T-cell (primary cell): ENCODE results near the gene PRDX3. TPM values are rescaled to one million over a fixed set of nuclear protein-coding genes. Genes with fewer than 3 reads are reported as not detected.
"Not testable (repeated sequence)": the region's sequence is repeated elsewhere in the genome, so short reads cannot be mapped to it uniquely, and the experiment has no call there.

Source experiments
- ATAC-seq, 4 experiments: fragments of 200-7000 bp in 3 of 4; fragments of 150-1000 bp in 1 of 4; cut with Tn5 transposase; replicated peaks in 1 of 4; 1 replicate in 3 of 4; 2 replicates in 1 of 4; pipeline ENCODE4 v1.10.0; 2021; ENCODE audit warnings: moderate library complexity in 3 of 4, mild to moderate bottlenecking in 2 of 4, moderate number of reproducible peaks in 1 of 4
- CTCF ChIA-PET, 2 donors: fragments of 300-600 bp; sonication (Branson Sonifier 250); formaldehyde crosslinking; loops; one replicate each; lab custom pipeline; 2022; ENCODE audit warnings: antibody characterized with exemption in 2 of 2; lab: Charles Lee
- POLR2A ChIA-PET, 2 donors: fragments of 300-600 bp; sonication (Branson Sonifier 250); formaldehyde crosslinking; loops; one replicate each; lab custom pipeline; 2022; ENCODE audit warnings: antibody characterized with exemption in 2 of 2; lab: Charles Lee
- DNase-seq, 35 experiments: peaks; one replicate each; pipeline versions ENCODE4 v3.0.0 to v3.0.0-alpha.2; 2013 to 2023
- H3K27ac ChIP-seq: one replicate; pipeline ENCODE4 v1.5.1; 2013; ENCODE audit warnings: low read length
- H3K27me3 ChIP-seq, 2 experiments: replicated peaks in 1 of 2; 1 replicate in 1 of 2; 2 replicates in 1 of 2; pipeline versions ENCODE4 v1.6.1 to v1.7.0; 2013; ENCODE audit warnings: low read length in 1 of 2, mixed read lengths in 1 of 2; ENCODE audit not compliant: control insufficient read depth in 2 of 2, insufficient read depth in 2 of 2; ENCODE audit errors: extremely low read depth in 1 of 2
- H3K36me3 ChIP-seq, 2 donors: 1 replicate in 1 of 2; 2 replicates in 1 of 2; pipeline versions ENCODE4 v1.6.1 to v1.7.0; 2013; ENCODE audit warnings: low read length in 1 of 2; ENCODE audit not compliant: control insufficient read depth in 2 of 2, insufficient read depth in 1 of 2; ENCODE audit errors: extremely low read depth in 1 of 2
- H3K4me1 ChIP-seq, 2 experiments: 1 replicate in 1 of 2; 2 replicates in 1 of 2; pipeline versions ENCODE4 v1.6.1 to v1.7.0; 2013; ENCODE audit warnings: low read length in 2 of 2, mixed read lengths in 1 of 2; ENCODE audit not compliant: insufficient read depth in 2 of 2, control insufficient read depth in 1 of 2; ENCODE audit errors: extremely low read depth in 1 of 2
- H3K4me3 ChIP-seq, 2 donors: 1 replicate in 1 of 2; 2 replicates in 1 of 2; pipeline versions ENCODE4 v1.5.1 to v1.7.0; 2013; ENCODE audit warnings: mild to moderate bottlenecking in 2 of 2, low read length in 1 of 2, moderate library complexity in 1 of 2; ENCODE audit not compliant: control insufficient read depth in 1 of 2; ENCODE audit errors: extremely low read depth in 1 of 2
- H3K9me3 ChIP-seq: 2 replicates; pipeline ENCODE4 v1.7.0; 2013
- H3K27ac Mint-ChIP-seq, 2 donors: one replicate each; pipeline ENCODE4 v1.8.0; 2020 to 2021; ENCODE audit warnings: mild to moderate bottlenecking in 2 of 2, mixed read lengths in 2 of 2
- H3K27me3 Mint-ChIP-seq, 2 donors: one replicate each; pipeline ENCODE4 v1.8.0; 2021 to 2022; ENCODE audit warnings: mixed read lengths in 2 of 2
- H3K36me3 Mint-ChIP-seq: one replicate; pipeline ENCODE4 v1.8.0; 2021; ENCODE audit warnings: mixed read lengths
- H3K4me1 Mint-ChIP-seq, 3 donors: one replicate each; pipeline ENCODE4 v1.8.0; 2020 to 2022; ENCODE audit warnings: mixed read lengths in 3 of 3, mild to moderate bottlenecking in 1 of 3
- H3K4me3 Mint-ChIP-seq, 3 donors: one replicate each; pipeline ENCODE4 v1.8.0; 2020 to 2022; ENCODE audit warnings: mild to moderate bottlenecking in 3 of 3, mixed read lengths in 3 of 3, moderate library complexity in 3 of 3
- H3K9me3 Mint-ChIP-seq, 3 donors: one replicate each; pipeline ENCODE4 v1.8.0; 2020 to 2022; ENCODE audit warnings: mixed read lengths in 3 of 3
- WGBS: methylation state at CpG from one replicate; pipeline ENCODE4 v1.1.5; 2013; ENCODE audit warnings: missing lambda C conversion rate; ENCODE audit not compliant: insufficient coverage; 5-methylcytosine and 5-hydroxymethylcytosine counted together
- total RNA-seq, 35 experiments: library from RNA in 6 of 35; stranded (reverse) in 6 of 35; fragments of 120-200 nt in 1 of 35; gene quantifications; one replicate each; pipeline versions ENCODE4 v1.2.1 to v1.2.4 and lab custom pipeline; 2013 to 2026

PRDX3 gene
- total RNA-seq, 5 donors from 2014 or later (not counting 1 experiment from before 2014, with no cell fraction given), result 15.7 to 36.2 (median 34.7) TPM

GRCh38 chr10:119153041-119153440 lies 25.6 kb downstream of the PRDX3 start:
- Histone ChIP-seq H3K4me1 (no peaks in the 10 kb centered on the region), H3K36me3 (peaks cover 18 to 60% of the 10 kb centered on the region in 2 donors), H3K9me3 (no peaks in the 10 kb centered on the region), H3K4me3 (no peak overlapping the region), H3K27ac (no peak overlapping the region), H3K27me3 (no peaks in the 10 kb centered on the region)
- ATAC-seq, result no peak
- H3K4me3 Mint-ChIP-seq, result no peak overlapping the region
- 100% methylated on average over 2 of the region's 5 CpGs for WGBS
- H3K36me3 Mint-ChIP-seq, result peaks cover 39% of the 10 kb centered on the region
- H3K4me1 Mint-ChIP-seq, result no peaks in the 10 kb centered on the region
- H3K27ac Mint-ChIP-seq, result no peak overlapping the region
- no peaks in the 10 kb centered on the region for H3K9me3 Mint-ChIP-seq
- DNase-seq, result no peak
- no peaks in the 10 kb centered on the region for H3K27me3 Mint-ChIP-seq
- ChIA-PET POLR2A (no interaction called here), CTCF (interaction anchor here in 1 of 2 donors (0.9 kb wide), 1 partner anchor 45 kb away, joined by 3 read pairs; no protein-coding TSS in a partner anchor)

GRCh38 chr10:119151601-119152000 lies 27.0 kb downstream of the PRDX3 start:
- H3K36me3 Mint-ChIP-seq, result peaks cover 33% of the 10 kb centered on the region
- WGBS, result no CpG with 5 or more reads among the region's 6 CpGs
- H3K27ac Mint-ChIP-seq, ATAC-seq, H3K4me3 Mint-ChIP-seq, H3K4me3 ChIP-seq, H3K27me3 Mint-ChIP-seq, CTCF ChIA-PET, DNase-seq, H3K4me1 ChIP-seq, H3K9me3 Mint-ChIP-seq, H3K27me3 ChIP-seq, H3K9me3 ChIP-seq, H3K4me1 Mint-ChIP-seq, H3K27ac ChIP-seq: not testable (repeated sequence)
- peaks cover 16 to 61% of the 10 kb centered on the region in 2 donors for H3K36me3 ChIP-seq
- POLR2A ChIA-PET, result interaction anchor here in 1 of 2 donors (0.6 kb wide), 1 partner anchor 181 kb away, joined by 3 read pairs; no protein-coding TSS in a partner anchor

- ChIA-PET CTCF (no interaction called here), POLR2A (no interaction called here)
- Histone ChIP-seq H3K9me3 (no peaks in the 10 kb centered on the region), H3K4me1 (no peaks in the 10 kb centered on the region), H3K27me3 (no peaks in the 10 kb centered on the region), H3K4me3 (no peak overlapping the region), H3K36me3 (peaks cover 20 to 49% of the 10 kb centered on the region in 2 donors), H3K27ac (no peak overlapping the region)
- H3K36me3 Mint-ChIP-seq, result peaks cover 24% of the 10 kb centered on the region
- ATAC-seq (no peak), DNase-seq (no peak)
- H3K4me3 Mint-ChIP-seq, result no peak overlapping the region
- no peak overlapping the region for H3K27ac Mint-ChIP-seq
- no peaks in the 10 kb centered on the region for H3K4me1 Mint-ChIP-seq
- no peaks in the 10 kb centered on the region for H3K9me3 Mint-ChIP-seq
- no peaks in the 10 kb centered on the region for H3K27me3 Mint-ChIP-seq
- 95% methylated on average over 8 of the region's 13 CpGs for WGBS
Measured at GRCh38 chr10:119149729-119150128, 28.9 kb downstream of the PRDX3 start.

- Histone ChIP-seq H3K4me1 (no peaks in the 10 kb centered on the region), H3K27me3 (no peaks in the 10 kb centered on the region), H3K4me3 (no peak overlapping the region), H3K9me3 (no peaks in the 10 kb centered on the region), H3K36me3 (peaks cover 18 to 45% of the 10 kb centered on the region in 2 donors), H3K27ac (no peak overlapping the region)
- 85% methylated on average over 3 of the region's 8 CpGs for WGBS
- Mint-ChIP-seq H3K4me1 (no peaks in the 10 kb centered on the region), H3K4me3 (no peak overlapping the region), H3K27ac (no peak overlapping the region), H3K36me3 (peaks cover 24% of the 10 kb centered on the region), H3K9me3 (no peaks in the 10 kb centered on the region), H3K27me3 (no peaks in the 10 kb centered on the region)
- ATAC-seq (no peak), DNase-seq (no peak)
- CTCF ChIA-PET, result interaction anchor here in 1 of 2 donors (0.6 kb wide), 1 partner anchor 15 kb away, joined by 4 read pairs; no protein-coding TSS in a partner anchor
- POLR2A ChIA-PET, result no interaction called here
Measured at GRCh38 chr10:119149157-119149556, 29.5 kb downstream of the PRDX3 start.

GRCh38 chr10:119143657-119144056 lies 35.0 kb downstream of the PRDX3 start:
- Histone ChIP-seq H3K27ac (no peak overlapping the region), H3K4me3 (no peak overlapping the region), H3K27me3 (no peaks in the 10 kb centered on the region), H3K9me3 (no peaks in the 10 kb centered on the region), H3K4me1 (no peaks in the 10 kb centered on the region), H3K36me3 (peaks cover 11 to 21% of the 10 kb centered on the region in 2 donors)
- 90% methylated on average over 5 of the region's 10 CpGs for WGBS
- ATAC-seq (no peak), DNase-seq (no peak)
- Mint-ChIP-seq H3K9me3 (no peaks in the 10 kb centered on the region), H3K27ac (peak overlapping the region in 1 of 2 donors; percentile 25), H3K4me3 (no peak overlapping the region), H3K27me3 (no peaks in the 10 kb centered on the region), H3K36me3 (peaks cover 19% of the 10 kb centered on the region), H3K4me1 (peaks cover 5 to 7% (median 6%) of the 10 kb centered on the region in 3 donors)
- POLR2A ChIA-PET, result no interaction called here
- CTCF ChIA-PET, result interaction anchor here in 1 of 2 donors (0.6 kb wide), 1 partner anchor 300 kb away, joined by 4 read pairs; no protein-coding TSS in a partner anchor

GRCh38 chr10:119140603-119141245 lies 37.9 kb downstream of the PRDX3 start:
- Histone ChIP-seq H3K9me3 (no peaks in the 10 kb centered on the region), H3K4me3 (no peak overlapping the region), H3K36me3 (peaks cover 6 to 7% of the 10 kb centered on the region in 2 donors), H3K27me3 (no peaks in the 10 kb centered on the region), H3K4me1 (no peaks in the 10 kb centered on the region), H3K27ac (no peak overlapping the region)
- ChIA-PET CTCF (no interaction called here), POLR2A (no interaction called here)
- H3K4me3 Mint-ChIP-seq, result no peak overlapping the region
- no peaks in the 10 kb centered on the region for H3K27me3 Mint-ChIP-seq
- DNase-seq (no peak), ATAC-seq (no peak)
- H3K9me3 Mint-ChIP-seq, result no peaks in the 10 kb centered on the region
- no peak overlapping the region for H3K27ac Mint-ChIP-seq
- peaks cover 5 to 7% (median 6%) of the 10 kb centered on the region in 3 donors for H3K4me1 Mint-ChIP-seq
- peaks cover 23% of the 10 kb centered on the region for H3K36me3 Mint-ChIP-seq
- 95% methylated on average over 9 of the region's 21 CpGs for WGBS
